Measurements from ENCODE around the gene RHOH.

The RHOH gene

GRCh38 chr4:40295572-40295971, 98.7 kb downstream of the RHOH start:
- H3K27ac ChIP-seq, result no peak overlapping the region
- no peak for DNase-seq (ENCODE audit: low spot score)
- POLR2A ChIA-PET (ENCODE audit: low non-redundant PET), result no interaction called here
- TF ChIP-seq CTCF (conservative IDR thresholded peaks at IDR 0.05; ENCODE audit: low read depth), result no peak
- CTCF ChIA-PET, result no interaction called here

Measured in RWPE1 (cell line).